Activated gamma-delta T cell treated with anti-CD3 and anti-CD28 coated beads, Interleukin-2, amount 50 U/mL, for 16 hours (primary cell): Measurements from ENCODE around the gene PAH.

Experiments
- DNase-seq: peaks from one replicate; pipeline ENCODE4 v3.0.0-alpha.2; 2020; ENCODE audit warnings: low read depth

Gene PAH

DNA sequence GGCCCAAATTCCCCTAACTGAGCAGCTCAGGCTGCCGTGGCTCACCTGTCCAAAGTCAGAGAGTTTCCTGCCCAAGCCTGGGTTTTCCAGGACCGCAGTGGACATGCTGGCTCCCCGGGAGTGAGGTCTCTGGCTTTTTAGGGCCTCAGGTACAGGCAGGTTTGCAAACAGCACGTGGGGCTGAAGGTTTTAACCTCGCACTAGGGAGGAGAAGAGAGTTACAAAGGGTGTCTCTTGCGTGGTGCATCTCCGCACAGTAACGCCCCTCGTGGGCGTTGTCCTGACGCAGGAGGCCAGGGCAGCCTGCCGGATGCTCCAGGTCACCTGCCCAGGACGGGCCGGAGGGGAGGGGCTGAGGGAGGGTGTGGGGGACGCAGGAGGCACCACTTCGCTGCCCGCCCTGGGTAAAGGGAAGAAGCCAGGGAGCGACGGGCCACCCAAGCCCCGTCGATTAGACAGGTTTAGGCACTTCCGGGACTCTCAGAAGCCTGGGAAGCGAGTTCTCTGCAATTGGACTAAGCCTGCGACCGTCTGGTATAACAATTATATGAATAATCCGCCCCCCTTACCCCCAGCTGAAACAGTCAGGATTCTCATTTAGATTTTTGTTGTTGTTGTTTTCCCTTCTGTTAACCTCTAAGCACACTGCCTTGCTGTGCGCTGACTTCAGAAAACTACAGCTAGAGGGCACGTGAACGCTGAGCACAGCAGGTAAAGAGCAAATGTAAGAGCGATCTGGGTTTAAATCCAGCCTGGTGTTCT, at the start of gene PAH:
PAH (minus strand) TSS at position 219 of the 762 bp plus-strand sequence; CDS start at position 105, 114 bp downstream.
- no peak for DNase-seq

DNA sequence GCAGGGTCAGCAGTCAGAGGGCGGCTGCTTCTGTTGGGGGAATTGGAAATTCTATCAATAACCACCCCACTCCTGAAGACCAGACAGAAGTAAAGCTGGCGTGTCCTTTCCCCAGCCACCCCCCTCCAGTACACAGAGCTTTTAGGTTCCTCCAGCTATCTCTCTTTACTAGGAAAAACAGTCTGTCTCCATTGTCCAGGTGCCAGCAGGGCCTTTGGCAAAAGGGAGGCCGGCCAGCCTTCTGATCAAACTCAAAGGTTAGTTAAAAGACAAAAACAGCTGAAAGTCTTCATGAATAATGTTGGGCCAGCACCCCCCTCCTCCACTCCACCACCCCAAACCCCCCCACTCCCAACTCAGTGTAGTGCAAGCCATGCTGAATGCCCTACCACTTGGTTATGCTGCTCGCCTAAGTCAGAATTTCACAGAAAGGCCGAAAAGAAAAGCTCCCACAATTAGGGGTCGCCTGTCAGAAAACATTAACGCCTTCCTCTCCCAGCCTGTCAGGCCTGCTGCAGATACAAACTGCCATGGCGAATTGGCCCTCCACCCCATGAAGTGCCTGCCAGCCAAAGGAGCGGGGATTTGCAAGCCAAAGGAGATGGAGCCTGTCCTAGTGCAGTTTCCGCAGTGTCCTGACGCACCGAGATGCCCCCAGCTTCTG, 49.3 kb upstream of the PAH start:
- no peak for DNase-seq

DNA sequence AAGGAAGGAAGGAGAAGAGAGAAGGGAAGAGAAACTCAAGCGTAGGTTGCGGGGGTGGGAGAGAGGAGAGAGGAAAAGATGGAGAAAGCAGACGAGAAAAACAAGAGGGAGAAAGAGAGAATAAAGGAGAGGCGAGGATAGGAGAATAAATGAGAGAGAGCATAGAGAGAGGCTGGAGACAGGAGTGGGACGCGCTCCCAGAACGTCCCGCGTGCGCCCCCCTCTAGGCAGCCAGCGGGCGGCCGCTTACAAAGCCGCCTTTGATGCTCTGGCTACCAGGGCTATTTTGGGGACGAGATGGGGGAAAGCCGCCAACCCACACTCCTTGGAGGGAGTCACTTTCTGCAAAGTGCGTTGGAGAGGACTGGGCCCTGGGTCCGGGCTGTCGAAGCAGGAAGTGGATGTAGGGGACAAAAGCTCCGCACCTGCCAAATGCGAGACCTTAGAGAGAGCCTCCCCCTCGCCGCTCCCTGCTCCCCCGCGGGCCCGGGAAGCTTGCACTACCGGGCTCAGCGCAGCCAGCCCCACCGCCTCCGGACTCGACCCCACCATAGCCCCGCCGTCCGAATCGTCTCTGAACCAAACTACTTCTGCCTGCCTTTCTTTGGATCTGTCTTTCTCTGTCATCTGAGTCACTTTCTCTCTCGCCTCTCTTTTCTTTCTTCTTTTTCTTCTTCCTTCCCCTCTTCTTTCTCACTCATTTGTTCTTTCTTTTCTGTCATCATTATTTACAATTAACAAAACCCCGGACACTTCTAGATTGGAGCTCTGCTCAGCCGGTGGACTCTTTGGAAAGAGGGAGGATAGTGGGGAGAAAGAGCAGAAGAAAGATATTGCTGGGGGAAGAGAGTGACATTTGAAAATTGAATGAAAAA, 48.5 kb upstream of the PAH start:
- no peak for DNase-seq

DNA sequence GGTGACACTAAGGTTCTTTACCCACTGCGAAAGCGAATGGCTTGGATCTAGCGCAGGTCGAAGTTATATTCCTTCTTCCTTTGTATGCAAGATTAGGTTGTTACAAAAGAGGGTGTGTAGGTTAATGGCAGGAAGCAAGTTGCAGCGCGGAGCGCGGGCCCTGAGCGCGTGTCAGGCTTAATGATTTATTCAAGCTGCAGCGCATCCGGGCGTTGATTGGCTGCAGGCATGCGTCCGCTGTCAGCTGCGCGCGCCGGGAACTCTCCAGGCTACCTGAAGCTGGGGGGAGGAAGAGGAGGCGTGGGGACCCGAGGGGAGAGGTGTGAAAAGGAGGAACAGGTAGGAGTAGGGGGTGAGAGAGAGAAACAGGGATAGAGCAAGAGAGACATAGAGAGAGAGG, 47.8 kb upstream of the PAH start:
- DNase-seq, result no peak

DNA sequence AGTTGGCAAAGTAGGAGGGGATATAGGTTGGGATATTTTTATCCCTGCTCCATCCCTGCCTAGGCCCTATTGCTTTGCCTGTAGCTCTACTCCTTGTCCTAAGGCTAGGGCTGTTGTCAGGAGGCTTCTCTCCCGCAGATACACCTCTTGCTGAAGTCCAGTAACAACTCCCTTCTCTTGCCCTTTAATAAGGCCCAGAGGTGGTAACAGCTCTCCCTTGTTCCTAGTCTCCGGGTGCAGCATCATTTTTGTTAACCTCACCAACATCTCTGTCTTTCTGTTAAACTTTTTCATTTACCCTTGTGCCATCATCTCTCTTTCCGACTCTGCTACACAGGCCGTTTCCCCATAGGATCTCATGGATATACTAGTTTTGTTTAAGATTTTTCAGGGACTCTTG, 46.8 kb upstream of the PAH start:
- no peak for DNase-seq

DNA sequence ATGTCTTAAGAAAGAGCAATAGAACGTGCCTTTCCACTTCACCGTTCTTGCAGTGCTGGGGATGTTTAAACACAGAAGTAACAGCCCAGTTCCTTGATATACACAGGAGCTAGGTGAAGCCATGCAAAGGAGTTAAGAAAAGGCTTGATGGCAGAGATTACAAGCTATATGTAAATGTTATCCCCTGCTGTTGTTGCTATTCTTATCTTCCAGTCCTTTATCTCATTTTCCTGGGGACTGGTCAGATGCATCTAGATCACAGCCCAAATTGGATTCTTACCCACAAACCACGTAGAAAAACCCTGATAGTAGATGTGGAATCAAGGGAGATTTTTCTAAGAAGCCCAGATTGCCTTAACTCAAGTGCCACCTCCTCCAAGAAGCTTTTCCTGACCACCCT, 45.9 kb upstream of the PAH start:
- no peak for DNase-seq

DNA sequence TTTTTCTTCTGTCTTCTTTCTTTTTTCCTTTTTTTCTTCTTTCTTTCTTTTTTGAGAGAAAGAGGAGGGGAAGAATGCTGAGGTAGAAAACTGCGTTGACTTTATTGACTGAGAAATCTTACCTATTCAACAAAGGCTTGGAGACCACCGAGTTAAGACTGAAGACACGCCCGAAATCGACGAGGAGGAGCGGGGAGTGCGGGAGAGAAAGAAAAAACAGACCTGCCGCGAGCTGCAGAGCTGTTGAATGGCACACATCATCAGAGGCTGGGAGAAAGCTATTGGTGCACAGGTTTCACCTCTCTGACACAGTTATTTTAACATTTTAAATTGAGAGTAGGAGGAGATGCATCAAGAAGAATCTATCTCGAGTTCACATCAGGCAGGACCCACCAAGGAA, 45.5 kb upstream of the PAH start:
- no peak for DNase-seq

DNA sequence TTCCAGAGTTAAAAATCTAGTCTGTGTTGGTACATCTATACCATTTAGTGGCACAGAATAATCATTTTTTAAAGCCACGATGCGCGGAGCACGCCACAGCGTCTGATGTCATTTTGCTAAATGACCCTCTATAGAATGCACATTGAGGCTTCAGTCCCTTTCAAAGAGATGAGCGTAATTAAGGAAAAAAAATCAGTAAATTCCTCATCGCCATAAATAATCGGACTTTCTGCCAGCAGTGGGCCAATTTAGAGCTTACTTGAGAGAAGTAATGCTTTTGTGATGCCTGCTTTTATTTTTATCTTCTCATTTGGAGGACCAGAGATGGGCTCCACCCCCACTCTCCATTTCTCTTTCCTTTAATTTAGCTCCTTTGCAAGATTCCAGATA, 44.4 kb upstream of the PAH start:
- no peak for DNase-seq

DNA sequence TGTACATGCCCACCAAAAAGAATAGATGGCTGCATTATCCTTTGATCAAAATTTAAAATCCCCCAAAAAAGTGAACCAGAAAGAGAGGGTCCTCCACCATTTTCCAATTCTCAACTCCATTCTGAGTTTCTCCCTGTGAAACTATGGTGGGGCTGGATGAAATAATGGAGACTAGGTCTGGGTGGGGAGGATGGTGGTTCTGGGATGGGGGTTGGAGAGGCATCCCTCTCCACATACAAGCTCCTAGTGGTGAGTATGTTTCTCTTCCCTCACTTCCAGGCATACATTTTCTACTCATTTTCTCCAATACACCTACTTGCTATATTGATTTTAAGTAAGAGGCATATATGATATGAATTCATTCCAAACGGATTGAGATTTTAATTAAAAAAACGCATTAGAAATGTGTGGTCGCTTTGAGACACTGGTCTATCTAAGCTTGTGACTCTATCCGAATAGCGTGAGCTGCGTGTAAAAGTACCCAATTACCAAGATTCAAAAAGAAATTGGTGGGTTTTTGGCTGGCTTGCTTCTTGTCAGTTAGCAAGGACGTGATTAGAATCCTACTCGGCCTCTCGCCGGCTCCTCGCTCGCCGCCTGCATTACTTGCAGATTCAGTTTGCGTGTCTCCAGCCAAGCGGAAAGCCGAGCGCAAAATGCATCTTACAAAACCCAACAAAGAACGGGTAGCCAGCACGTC, 43.9 kb upstream of the PAH start:
- no peak for DNase-seq

DNA sequence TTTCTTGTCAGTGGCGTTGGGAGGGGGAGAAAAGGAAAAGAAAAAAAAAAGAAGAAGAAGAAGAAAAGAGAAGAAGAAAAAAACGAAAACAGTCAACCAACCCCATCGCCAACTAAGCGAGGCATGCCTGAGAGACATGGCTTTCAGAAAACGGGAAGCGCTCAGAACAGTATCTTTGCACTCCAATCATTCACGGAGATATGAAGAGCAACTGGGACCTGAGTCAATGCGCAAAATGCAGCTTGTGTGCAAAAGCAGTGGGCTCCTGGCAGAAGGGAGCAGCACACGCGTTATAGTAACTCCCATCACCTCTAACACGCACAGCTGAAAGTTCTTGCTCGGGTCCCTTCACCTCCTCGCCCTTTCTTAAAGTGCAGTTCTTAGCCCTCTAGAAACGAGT, 42.3 kb upstream of the PAH start:
- DNase-seq, result no peak

DNA sequence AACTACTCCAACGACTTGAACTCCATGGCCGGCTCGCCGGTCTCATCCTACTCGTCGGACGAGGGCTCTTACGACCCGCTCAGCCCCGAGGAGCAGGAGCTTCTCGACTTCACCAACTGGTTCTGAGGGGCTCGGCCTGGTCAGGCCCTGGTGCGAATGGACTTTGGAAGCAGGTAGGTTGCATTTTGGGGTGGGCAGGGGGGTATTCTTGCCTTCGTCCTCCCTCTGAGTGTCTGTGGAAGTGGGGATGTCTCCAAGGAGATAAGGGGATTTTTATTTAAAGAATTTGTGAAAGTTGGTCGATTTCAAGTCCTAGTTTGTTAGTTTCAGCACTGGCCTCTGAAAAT, 41.8 kb upstream of the PAH start:
- no peak for DNase-seq

DNA sequence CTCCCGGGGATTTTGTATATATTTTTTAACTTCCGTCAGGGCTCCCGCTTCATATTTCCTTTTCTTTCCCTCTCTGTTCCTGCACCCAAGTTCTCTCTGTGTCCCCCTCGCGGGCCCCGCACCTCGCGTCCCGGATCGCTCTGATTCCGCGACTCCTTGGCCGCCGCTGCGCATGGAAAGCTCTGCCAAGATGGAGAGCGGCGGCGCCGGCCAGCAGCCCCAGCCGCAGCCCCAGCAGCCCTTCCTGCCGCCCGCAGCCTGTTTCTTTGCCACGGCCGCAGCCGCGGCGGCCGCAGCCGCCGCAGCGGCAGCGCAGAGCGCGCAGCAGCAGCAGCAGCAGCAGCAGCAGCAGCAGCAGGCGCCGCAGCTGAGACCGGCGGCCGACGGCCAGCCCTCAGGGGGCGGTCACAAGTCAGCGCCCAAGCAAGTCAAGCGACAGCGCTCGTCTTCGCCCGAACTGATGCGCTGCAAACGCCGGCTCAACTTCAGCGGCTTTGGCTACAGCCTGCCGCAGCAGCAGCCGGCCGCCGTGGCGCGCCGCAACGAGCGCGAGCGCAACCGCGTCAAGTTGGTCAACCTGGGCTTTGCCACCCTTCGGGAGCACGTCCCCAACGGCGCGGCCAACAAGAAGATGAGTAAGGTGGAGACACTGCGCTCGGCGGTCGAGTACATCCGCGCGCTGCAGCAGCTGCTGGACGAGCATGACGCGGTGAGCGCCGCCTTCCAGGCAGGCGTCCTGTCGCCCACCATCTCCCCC, 41.2 kb upstream of the PAH start:
- no peak for DNase-seq

DNA sequence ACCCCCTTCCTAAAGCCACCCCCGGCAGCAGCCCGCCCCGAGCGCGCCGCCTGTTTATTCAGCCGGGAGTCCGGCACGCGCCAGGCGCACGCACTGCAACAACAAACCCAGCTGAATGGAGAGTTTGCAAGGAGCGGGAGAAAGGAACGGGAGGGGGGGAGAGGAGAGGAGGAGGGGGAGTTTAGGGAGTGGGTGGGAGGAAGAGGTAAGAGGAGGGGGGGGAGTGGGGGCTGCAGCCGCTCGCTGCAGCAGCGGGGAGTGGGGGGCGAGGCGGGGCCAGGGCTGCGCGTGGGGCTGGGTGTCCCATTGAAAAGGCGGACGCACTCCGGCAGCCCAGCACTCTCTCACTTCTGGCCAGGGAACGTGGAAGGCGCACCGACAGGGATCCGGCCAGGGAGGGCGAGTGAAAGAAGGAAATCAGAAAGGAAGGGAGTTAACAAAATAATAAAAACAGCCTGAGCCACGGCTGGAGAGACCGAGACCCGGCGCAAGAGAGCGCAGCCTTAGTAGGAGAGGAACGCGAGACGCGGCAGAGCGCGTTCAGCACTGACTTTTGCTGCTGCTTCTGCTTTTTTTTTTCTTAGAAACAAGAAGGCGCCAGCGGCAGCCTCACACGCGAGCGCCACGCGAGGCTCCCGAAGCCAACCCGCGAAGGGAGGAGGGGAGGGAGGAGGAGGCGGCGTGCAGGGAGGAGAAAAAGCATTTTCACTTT, 40.5 kb upstream of the PAH start, which contains the start of gene ASCL1:
ASCL1 (plus strand) TSS at position 336 of the 712 bp plus-strand sequence. CDS start 571 bp downstream, outside the sequence.
- no peak for DNase-seq

DNA sequence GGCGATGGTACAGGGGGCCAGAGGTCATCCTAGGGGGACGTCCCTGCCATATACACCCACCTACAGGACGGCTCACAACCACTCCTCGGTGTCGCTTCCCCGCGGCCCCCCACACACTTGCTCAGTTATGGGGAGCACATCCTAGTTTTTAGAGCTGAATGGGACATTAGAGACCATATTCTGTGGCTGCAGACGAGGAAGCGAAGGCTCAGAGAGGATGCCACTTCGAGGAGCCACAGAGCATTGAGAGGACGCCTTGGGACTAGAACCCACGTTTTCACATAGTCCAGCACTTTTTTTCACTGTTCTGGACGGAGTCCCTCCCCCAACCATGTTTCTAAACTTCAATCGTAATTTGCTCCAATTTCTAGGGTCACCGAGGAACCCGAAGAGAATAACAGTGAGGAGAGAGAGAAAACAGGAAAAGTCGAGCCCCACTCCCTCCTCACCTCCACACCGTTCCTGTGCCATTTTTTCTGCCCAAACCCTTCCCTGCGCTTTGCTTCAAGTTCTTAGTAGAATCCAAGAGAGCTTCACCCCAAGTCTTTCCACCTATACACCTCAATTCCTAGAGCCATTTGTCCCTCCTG, 39.8 kb upstream of the PAH start:
- no peak for DNase-seq

DNA sequence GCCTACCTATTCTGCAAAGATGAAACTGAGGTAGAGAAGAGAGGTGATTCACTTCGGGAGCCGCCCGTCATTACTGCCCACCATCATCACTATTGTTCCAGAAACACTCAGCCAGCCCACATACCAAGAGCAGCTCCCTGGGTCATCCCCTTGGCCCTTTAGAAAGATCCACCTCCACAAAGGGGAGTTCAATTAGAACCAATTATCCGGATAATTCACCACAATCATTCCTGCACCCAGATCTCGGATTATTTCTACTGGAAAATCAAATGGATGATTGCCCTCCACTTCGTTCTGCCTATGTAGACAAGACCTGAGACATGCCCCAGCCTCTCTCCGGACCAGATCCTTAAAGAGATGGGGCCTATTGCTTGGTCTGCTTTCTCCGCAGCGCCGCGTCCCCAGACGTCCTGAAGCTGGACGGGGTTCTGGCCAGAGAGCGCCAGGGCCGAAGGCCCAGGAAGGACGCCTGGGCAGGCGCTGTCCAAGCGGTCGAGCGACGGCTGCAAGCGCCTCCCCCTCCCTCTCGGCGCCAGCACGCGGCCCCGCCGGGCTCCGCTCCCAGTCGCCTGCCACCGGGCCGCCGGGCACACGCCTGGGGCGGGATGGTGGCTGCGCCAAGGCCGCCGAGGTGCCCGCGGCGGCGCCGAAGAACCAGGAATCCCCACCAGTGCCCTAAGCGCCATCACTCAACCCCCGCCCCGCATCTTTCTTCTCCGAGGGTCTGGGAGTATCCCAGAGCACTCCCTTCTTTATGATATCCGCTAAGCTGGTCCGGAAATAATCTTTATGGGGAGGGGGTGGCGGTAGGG, 39.1 kb upstream of the PAH start:
- DNase-seq, result no peak

DNA sequence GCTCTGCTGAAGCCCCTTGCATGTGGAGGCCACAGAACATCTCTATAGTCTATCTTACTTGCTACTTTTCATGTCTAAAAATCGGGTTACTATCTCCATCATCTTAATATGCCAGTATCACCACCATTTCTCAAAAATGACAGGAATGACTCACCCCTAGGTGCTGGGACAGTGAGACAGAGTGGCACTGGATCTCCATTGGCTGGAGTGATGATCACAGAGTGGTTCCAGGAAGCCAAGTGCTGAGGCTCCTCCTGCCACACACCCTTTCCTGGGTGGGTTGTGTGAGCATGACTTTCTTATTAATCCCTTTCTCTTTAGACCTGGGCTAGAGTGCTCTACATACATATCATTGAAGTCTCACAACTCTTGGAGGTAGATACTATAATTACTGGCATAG, 37.1 kb upstream of the PAH start:
- DNase-seq, result no peak

DNA sequence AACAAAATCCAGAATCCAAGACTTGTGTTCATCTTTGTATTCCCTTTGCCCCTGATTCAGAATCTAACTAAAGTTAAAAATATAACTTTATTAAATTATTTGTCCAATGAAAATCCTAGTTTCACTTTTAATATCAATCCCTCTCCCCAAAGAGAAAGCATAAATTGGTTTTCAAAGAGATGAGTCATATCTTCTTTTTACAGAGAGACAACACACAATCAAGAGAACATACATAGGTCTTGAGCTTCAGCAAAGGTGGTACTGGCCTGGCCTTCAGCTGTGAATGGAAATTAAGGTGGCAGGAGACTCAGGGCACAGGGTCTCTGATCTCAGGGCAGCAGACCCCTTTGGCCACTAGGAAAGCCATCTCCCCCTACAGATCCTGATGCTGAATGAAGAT, 36.2 kb upstream of the PAH start:
- no peak for DNase-seq

DNA sequence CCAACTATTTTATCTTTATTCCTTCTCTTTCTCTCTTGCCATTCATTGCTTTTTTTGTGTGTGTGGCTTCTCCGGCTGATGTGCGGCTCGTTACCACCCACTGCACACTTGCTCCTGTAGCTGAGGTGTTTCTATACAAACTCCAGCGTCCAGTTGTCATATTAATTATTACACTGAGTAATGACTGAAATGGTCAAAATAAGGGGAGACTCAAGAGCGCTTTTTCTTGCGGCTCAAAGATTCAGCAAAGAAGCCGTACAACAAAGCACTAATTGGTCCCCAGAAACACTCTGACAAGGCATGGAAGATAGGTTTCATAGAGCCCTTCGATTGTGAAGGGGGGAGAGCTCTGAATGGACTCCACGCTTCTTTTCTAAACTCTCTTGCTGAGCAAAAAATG, 34.8 kb upstream of the PAH start:
- DNase-seq, result no peak

DNA sequence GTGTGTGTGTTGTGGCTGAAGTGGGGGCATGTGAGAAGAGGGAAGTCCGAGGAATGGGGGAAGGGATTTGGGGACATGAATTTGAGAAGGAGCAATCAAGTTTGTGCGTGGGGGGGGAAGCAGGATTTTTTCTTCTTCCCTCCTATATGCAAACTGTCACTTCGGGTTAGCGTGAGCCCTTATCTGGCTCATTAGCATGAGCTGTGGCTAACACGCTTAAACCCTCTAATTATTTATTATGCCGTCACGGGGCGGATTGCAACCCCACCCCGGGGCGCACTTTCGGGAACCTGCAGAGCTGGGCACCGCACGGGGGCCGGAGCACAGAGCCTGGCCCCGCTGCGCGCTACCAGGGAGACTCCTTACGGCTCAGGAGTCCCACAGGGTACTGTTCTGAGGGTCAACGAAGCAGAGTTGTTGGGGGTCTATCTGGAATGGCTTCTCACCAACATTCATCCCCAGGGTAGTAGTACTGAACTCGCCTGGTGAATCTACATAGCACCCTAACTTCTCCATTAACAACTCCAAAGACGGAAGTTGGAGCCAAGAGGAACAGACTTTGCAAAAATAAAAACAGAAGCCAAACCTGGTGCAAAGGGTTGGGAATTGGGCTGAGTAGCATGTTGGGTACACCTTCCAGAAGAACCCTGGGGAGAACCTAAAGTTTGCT, 34.0 kb upstream of the PAH start:
- DNase-seq, result no peak
